ENCODE measurements around the gene DCHS2. TPM values are rescaled to one million over a fixed set of nuclear protein-coding genes. Genes with fewer than 3 reads are reported as not detected.

DCHS2 gene
- total RNA-seq, 4 donors from 2014 or later, result 0.26 to 0.93 (median 0.58) TPM

GRCh38 chr4:154184238-154184637 lies 307.4 kb downstream of the DCHS2 start:
- DNase-seq (ENCODE audit: low spot score in 2 of 2), result no peak
- Histone ChIP-seq H3K4me3 (no peak overlapping the region), H3K9me3 (no peaks in the 10 kb centered on the region), H3K27ac (no peak overlapping the region), H3K27me3 (no peaks in the 10 kb centered on the region), H3K36me3 (no peaks in the 10 kb centered on the region), H3K4me1 (no peaks in the 10 kb centered on the region)
- TF ChIP-seq EP300 (IDR thresholded peaks at IDR 0.05), result no peak
- TF ChIP-seq POLR2A (IDR thresholded peaks at IDR 0.05), result no peak
- no peak for TF ChIP-seq POLR2AphosphoS5 (IDR thresholded peaks at IDR 0.05)
- TF ChIP-seq, protein P1, sequence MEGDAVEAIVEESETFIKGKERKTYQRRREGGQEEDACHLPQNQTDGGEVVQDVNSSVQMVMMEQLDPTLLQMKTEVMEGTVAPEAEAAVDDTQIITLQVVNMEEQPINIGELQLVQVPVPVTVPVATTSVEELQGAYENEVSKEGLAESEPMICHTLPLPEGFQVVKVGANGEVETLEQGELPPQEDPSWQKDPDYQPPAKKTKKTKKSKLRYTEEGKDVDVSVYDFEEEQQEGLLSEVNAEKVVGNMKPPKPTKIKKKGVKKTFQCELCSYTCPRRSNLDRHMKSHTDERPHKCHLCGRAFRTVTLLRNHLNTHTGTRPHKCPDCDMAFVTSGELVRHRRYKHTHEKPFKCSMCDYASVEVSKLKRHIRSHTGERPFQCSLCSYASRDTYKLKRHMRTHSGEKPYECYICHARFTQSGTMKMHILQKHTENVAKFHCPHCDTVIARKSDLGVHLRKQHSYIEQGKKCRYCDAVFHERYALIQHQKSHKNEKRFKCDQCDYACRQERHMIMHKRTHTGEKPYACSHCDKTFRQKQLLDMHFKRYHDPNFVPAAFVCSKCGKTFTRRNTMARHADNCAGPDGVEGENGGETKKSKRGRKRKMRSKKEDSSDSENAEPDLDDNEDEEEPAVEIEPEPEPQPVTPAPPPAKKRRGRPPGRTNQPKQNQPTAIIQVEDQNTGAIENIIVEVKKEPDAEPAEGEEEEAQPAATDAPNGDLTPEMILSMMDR (IDR thresholded peaks at IDR 0.05), result no peak
- 79% methylated on average over 6 of the region's 6 CpGs for WGBS

GRCh38 chr4:154183264-154183663 lies 308.3 kb downstream of the DCHS2 start:
- no peak for DNase-seq (ENCODE audit: low spot score in 2 of 2)
- Histone ChIP-seq H3K27ac (no peak overlapping the region), H3K4me1 (no peaks in the 10 kb centered on the region), H3K36me3 (no peaks in the 10 kb centered on the region), H3K27me3 (no peaks in the 10 kb centered on the region), H3K9me3 (no peaks in the 10 kb centered on the region), H3K4me3 (no peak overlapping the region)
- TF ChIP-seq POLR2A (IDR thresholded peaks at IDR 0.05) (no peak), POLR2AphosphoS5 (IDR thresholded peaks at IDR 0.05) (no peak), EP300 (IDR thresholded peaks at IDR 0.05) (no peak)
- TF ChIP-seq, protein P1 (IDR thresholded peaks at IDR 0.05), result no peak
- 88% methylated on average over 1 of the region's 1 CpG for WGBS

Other genes with a start within 250 kb of the DCHS2 start
- gene PLRG1, start 58.6 kb upstream of the DCHS2 start, total RNA-seq, result 10 to 100 TPM; 36.0 to 59.5 (median 44.8) TPM
- 10 to 100 TPM in 1 of 4 donors, not detected in 3; 40.9 TPM for gene FGB, start 71.2 kb upstream of the DCHS2 start, total RNA-seq
- 10 to 100 TPM in 1 of 4 donors, not detected in 3; 30.0 TPM for gene FGA, start 98.9 kb upstream of the DCHS2 start, total RNA-seq
- gene FGG, start 120.9 kb upstream of the DCHS2 start, total RNA-seq, result 10 to 100 TPM in 1 of 4 donors, not detected in 3; 35.4 TPM

Data from suprapubic skin (tissue), 4 donors.